ENCODE results near the gene SLC5A12.

The SLC5A12 gene

DNA sequence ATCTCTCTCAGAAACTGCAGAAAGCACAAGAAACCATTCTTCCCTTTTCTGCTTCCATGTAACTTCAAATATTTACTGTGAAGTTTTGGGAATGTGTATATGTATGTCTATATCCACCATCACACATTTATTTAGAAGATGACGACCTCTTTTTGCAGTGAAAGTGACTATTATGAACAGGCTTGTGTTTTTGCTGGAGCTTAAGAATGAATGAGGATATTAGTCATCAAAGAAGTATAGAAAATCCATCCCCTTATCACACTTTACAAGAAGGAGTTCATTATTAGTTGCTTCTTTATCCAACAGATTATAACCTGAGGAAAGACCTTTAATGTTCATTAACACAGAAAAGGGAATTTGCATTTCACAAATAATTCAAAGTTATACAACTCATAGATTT, 21.1 kb upstream of the SLC5A12 start:
- Histone ChIP-seq H3K4me3 (ENCODE audit: low read length) (no peak overlapping the region), H3K36me3 (ENCODE audit: insufficient read depth, low read length) (no peaks in the 10 kb centered on the region), H2AFZ (ENCODE audit: low read depth, low read length) (no peak overlapping the region), H3K9me3 (ENCODE audit: low read length) (no peaks in the 10 kb centered on the region), H3K4me1 (ENCODE audit: insufficient read depth, low read length) (peaks cover 5% of the 10 kb centered on the region), H3K27me3 (ENCODE audit: insufficient read depth, low read length) (no peaks in the 10 kb centered on the region)

DNA sequence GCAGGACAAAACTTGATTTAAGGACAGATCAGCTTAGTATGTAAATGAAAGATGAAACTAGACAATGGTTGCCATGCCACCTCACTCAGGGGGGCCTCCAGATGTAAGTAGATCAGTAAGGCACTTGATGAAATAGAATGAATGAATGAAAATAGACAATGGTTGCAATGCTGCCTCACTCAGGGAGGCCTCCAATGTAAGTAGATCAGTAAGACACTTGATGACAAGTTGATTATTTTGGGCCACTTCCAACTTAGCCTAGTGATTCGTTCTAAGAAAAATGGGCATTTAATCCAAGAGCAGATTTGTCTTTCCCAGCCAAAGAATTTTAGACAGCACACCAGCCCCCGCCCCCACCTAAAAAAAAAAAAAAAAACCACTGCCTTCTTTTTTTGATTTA, 19.2 kb upstream of the SLC5A12 start:
- H3K27me3 ChIP-seq (ENCODE audit: insufficient read depth, low read length) = no peaks in the 10 kb centered on the region
- H3K4me1 ChIP-seq (ENCODE audit: insufficient read depth, low read length) = peaks cover 5% of the 10 kb centered on the region
- no peaks in the 10 kb centered on the region for H3K36me3 ChIP-seq (ENCODE audit: insufficient read depth, low read length)
- no peak overlapping the region for H3K4me3 ChIP-seq (ENCODE audit: low read length)
- no peak overlapping the region for H2AFZ ChIP-seq (ENCODE audit: low read depth, low read length)
- no peaks in the 10 kb centered on the region for H3K9me3 ChIP-seq (ENCODE audit: low read length)

DNA sequence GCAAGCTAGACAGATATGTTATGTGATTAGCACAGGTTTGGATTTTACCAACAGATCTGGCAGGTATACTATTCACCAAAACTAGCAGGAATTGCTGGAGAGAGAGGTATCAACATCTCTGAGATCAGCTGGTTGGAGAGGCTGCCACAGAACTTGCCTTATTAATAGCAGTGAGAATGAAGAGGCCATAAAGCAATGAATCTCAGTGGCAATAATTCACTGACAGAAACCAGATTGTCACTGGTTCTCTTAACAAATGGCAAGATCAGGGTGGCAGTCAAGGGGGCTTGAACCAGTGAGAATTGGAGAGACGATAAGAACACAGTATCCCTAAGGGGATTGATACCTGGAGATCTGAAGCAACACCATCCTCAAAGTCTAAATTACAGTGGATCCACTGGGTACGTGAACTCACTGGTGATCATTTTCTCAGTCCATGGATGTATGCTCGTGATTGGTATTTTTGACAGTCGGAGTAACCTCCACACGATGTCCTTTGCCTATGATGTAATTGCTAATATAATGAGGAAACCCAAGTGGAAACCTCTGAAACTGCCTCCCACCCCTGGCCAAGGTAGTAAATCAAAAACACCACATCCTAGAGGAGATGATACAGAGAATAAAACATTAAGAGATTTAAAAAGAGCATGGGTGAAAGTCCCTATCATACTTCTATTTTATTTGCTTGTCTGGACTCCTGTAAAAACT, 17.7 kb upstream of the SLC5A12 start:
- no peaks in the 10 kb centered on the region for H3K27me3 ChIP-seq (ENCODE audit: insufficient read depth, low read length)
- H3K4me1 ChIP-seq (ENCODE audit: insufficient read depth, low read length) = peaks cover 5% of the 10 kb centered on the region
- H2AFZ ChIP-seq (ENCODE audit: low read depth, low read length) = no peak overlapping the region
- no peaks in the 10 kb centered on the region for H3K36me3 ChIP-seq (ENCODE audit: insufficient read depth, low read length)
- H3K4me3 ChIP-seq (ENCODE audit: low read length) = no peak overlapping the region
- no peaks in the 10 kb centered on the region for H3K9me3 ChIP-seq (ENCODE audit: low read length)

DNA sequence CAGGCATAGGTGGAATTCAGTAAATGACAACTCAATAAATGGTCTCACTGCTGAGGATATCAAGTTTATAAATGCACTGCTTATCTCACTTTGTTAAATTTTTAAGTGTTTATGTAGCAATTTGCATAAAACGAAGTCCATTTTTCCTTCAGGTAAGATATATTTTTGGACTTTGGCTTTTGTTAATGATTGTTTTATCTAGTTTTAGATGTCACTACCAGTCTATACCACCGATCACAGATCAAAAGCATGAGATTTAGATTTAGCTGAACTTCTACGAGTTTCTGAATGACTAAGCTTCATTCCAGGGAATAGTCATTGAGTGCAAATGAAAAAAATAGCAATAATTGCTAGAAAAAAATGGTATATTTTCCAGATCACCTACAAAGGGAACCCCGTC, 12.8 kb upstream of the SLC5A12 start:
- H3K4me3 ChIP-seq (ENCODE audit: low read length) = no peak overlapping the region
- no peak overlapping the region for H2AFZ ChIP-seq (ENCODE audit: low read depth, low read length)
- no peaks in the 10 kb centered on the region for H3K36me3 ChIP-seq (ENCODE audit: insufficient read depth, low read length)
- H3K9me3 ChIP-seq (ENCODE audit: low read length) = no peaks in the 10 kb centered on the region
- no peaks in the 10 kb centered on the region for H3K27me3 ChIP-seq (ENCODE audit: insufficient read depth, low read length)
- no peaks in the 10 kb centered on the region for H3K4me1 ChIP-seq (ENCODE audit: insufficient read depth, low read length)

DNA sequence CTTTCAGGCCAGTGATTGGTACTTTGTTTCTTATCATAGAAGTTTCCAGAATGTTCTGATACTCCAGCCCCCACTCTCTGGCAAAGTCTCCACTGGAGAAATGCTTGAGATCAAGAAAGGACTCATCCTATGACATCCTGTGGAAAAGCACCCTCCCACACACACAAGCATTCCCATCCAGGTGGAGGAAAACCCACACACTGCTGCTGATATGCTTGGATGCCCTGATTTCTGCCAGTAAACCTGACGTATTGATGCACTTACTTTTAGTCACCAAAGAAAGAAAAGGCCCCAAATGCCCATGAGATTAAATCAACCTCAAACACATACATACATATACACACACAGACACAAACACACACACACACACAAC, 9.2 kb upstream of the SLC5A12 start:
- Histone ChIP-seq H3K4me3 (ENCODE audit: low read length) (no peak overlapping the region), H3K36me3 (ENCODE audit: insufficient read depth, low read length) (no peaks in the 10 kb centered on the region), H2AFZ (ENCODE audit: low read depth, low read length) (no peak overlapping the region), H3K27me3 (ENCODE audit: insufficient read depth, low read length) (no peaks in the 10 kb centered on the region), H3K9me3 (ENCODE audit: low read length) (no peaks in the 10 kb centered on the region), H3K4me1 (ENCODE audit: insufficient read depth, low read length) (no peaks in the 10 kb centered on the region)

DNA sequence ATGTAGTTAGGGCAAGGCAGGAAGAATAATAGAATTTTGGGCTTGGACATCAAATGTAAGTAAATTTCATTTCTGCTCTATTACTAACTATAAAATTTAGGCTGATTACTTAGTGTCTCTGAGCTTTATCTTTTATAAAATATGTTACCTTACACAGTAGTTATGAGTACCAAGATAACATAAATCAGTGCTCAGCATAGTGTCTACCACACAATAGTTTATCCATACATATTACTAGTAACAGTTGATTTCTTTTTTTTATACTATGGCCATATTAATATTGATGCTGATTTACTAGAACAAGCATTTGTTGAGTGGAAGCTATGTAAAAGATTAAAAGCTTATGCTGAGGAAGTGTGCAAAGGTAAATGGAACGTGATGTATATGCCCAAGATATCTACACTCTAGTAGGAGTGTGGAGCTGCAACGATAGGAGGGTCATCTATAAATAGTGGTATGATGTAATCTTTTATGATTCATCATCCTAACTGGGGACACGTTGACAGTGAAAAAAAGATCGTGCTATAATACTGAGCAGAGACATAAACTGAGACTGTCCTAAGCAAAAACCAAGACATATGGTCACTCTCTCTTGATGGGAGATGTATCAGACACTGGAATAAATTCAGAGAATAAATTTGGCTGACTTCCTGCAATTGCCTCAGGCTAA, 8.7 kb upstream of the SLC5A12 start:
- Histone ChIP-seq H3K4me3 (ENCODE audit: low read length) (no peak overlapping the region), H3K36me3 (ENCODE audit: insufficient read depth, low read length) (no peaks in the 10 kb centered on the region), H3K9me3 (ENCODE audit: low read length) (no peaks in the 10 kb centered on the region), H3K27me3 (ENCODE audit: insufficient read depth, low read length) (no peaks in the 10 kb centered on the region), H3K4me1 (ENCODE audit: insufficient read depth, low read length) (no peaks in the 10 kb centered on the region), H2AFZ (ENCODE audit: low read depth, low read length) (no peak overlapping the region)

DNA sequence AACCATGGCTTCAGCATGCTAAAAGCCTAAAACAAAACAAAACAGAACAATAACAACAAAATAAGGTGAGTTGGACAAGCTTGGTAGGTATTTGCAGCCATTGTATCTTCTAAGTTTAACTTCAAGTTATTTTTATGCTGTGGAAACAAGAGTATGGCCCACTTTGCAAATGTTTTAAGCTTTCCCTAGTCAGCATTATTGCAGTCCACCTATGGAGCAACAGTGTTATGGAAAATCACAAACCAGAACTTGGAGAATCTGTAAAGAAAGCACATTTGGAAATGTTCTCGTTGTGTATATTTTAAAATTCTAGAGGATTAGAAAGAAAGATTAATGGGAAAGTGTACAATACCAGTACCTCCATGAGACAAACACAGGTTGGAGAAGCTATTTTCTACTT, 7.4 kb upstream of the SLC5A12 start:
- Histone ChIP-seq H3K9me3 (ENCODE audit: low read length) (no peaks in the 10 kb centered on the region), H3K4me3 (ENCODE audit: low read length) (no peak overlapping the region), H3K36me3 (ENCODE audit: insufficient read depth, low read length) (no peaks in the 10 kb centered on the region), H3K4me1 (ENCODE audit: insufficient read depth, low read length) (no peaks in the 10 kb centered on the region), H3K27me3 (ENCODE audit: insufficient read depth, low read length) (no peaks in the 10 kb centered on the region), H2AFZ (ENCODE audit: low read depth, low read length) (no peak overlapping the region)

DNA sequence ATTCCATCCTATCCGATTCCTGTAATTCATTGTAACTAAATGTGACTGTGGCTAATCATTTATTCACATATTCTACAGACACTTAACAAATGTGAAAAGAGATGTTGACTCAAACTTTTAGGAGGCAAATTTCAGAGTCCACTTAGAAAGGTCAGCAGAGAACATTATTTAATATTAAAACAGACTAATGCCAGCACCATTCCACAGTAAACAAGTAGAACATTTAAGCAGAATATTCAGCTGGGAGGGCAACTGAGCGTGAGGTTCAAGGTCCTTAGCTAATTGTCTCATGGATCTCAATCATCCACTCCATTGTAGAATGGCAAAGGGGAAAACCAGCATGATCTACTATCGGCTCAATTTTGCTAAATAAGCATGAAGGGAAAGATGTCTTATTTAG, 5.1 kb upstream of the SLC5A12 start:
- Histone ChIP-seq H3K4me3 (ENCODE audit: low read length) (no peak overlapping the region), H2AFZ (ENCODE audit: low read depth, low read length) (no peak overlapping the region), H3K36me3 (ENCODE audit: insufficient read depth, low read length) (no peaks in the 10 kb centered on the region), H3K27me3 (ENCODE audit: insufficient read depth, low read length) (no peaks in the 10 kb centered on the region), H3K9me3 (ENCODE audit: low read length) (no peaks in the 10 kb centered on the region), H3K4me1 (ENCODE audit: insufficient read depth, low read length) (no peaks in the 10 kb centered on the region)

DNA sequence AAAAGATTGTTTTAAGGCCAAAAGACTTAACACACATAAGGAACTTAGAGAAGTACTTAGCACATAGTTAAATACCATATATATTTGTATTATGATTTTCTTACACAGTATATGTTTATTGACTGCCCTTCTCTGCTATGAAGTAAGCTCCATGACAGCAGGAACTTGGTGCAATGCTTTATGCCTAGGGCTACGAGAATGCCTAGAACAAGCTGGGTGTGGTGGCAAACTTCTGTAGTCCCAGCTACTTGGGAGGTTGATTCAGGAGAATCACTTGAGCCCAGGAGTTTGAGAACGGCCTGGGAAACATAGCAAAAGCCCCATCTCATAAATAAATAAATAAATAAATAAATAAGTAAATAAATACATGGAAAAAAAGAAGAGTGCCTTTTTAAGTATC, 1.9 kb downstream of the SLC5A12 start:
- Histone ChIP-seq H3K27me3 (ENCODE audit: insufficient read depth, low read length) (no peaks in the 10 kb centered on the region), H3K4me1 (ENCODE audit: insufficient read depth, low read length) (no peaks in the 10 kb centered on the region), H2AFZ (ENCODE audit: low read depth, low read length) (no peak overlapping the region), H3K36me3 (ENCODE audit: insufficient read depth, low read length) (no peaks in the 10 kb centered on the region), H3K9me3 (ENCODE audit: low read length) (no peaks in the 10 kb centered on the region), H3K4me3 (ENCODE audit: low read length) (no peak overlapping the region)

DNA sequence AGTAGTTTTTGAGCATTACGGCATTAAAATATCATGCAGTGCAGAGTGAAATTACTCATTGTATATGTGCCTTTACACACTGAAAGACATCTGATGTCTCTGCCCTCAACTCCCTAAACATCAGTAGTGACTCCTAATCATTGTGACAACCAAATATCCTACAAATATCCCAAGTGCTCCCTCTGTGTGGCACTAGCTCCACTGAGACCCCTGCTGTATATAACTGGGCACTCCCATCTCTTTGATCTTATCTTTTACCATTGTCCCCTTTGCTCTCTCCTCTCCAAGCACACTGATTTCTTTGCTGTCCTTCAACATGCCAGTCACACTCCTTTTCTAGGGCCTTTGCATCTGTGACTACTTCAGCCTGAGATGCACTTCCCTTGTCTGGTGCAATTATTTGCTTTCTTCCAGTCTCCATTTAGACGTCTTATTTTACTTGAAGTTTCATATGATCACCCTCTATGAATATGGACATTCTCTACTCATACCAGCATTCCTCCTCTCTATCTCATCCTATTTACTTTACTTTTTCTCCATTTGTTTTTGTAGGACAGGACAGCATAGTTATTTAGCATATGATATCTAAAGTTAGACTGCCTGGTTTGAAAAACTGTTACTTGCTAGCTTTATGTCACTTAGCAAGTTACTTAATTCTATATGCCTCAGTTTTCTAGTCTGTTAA, 2.4 kb downstream of the SLC5A12 start:
- H3K4me3 ChIP-seq (ENCODE audit: low read length) = no peak overlapping the region
- H2AFZ ChIP-seq (ENCODE audit: low read depth, low read length) = no peak overlapping the region
- H3K9me3 ChIP-seq (ENCODE audit: low read length) = no peaks in the 10 kb centered on the region
- no peaks in the 10 kb centered on the region for H3K36me3 ChIP-seq (ENCODE audit: insufficient read depth, low read length)
- H3K4me1 ChIP-seq (ENCODE audit: insufficient read depth, low read length) = no peaks in the 10 kb centered on the region
- H3K27me3 ChIP-seq (ENCODE audit: insufficient read depth, low read length) = no peaks in the 10 kb centered on the region

DNA sequence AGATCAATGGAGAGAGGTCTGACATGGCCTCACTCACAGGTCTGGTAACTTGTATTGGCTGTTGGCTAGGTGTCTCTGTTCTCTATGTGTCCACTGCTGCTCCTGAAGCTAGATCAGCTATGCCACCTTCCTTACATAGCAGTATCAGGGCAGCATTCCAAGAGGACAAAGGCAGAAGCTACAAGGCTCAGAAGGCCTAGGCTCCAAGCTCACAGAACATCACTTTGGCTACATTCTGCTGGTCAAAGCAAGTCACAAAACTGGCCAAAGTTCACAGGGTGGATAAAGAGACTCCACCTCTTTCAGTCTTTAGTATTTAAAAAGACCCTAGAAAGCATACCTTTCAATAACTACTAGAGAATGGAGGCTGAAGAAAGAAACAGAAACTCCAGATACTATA, 4.1 kb downstream of the SLC5A12 start:
- no peak overlapping the region for H3K4me3 ChIP-seq (ENCODE audit: low read length)
- H3K27me3 ChIP-seq (ENCODE audit: insufficient read depth, low read length) = no peaks in the 10 kb centered on the region
- H3K36me3 ChIP-seq (ENCODE audit: insufficient read depth, low read length) = no peaks in the 10 kb centered on the region
- no peaks in the 10 kb centered on the region for H3K4me1 ChIP-seq (ENCODE audit: insufficient read depth, low read length)
- no peaks in the 10 kb centered on the region for H3K9me3 ChIP-seq (ENCODE audit: low read length)
- no peak overlapping the region for H2AFZ ChIP-seq (ENCODE audit: low read depth, low read length)

DNA sequence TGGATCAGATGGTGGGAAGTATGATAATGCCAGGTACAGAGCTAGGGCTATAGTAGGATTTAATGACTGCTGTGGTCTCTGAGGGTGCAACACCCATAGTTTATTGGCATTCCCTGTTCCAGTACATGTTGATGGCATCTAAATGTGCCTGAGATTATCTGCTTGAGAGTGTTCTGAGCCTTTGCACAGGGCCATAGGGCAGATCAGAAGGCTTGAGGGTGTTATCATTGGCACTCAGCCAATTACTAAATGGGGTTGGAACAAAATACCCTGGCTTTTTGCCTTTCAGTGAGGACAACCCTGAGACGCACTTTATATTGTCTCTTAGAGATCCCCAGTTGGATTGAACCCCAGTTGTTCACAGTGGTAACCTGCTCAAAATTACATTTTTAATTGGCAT, 6.7 kb downstream of the SLC5A12 start:
- H3K9me3 ChIP-seq (ENCODE audit: low read length) = no peaks in the 10 kb centered on the region
- no peaks in the 10 kb centered on the region for H3K36me3 ChIP-seq (ENCODE audit: insufficient read depth, low read length)
- no peak overlapping the region for H3K4me3 ChIP-seq (ENCODE audit: low read length)
- no peak overlapping the region for H2AFZ ChIP-seq (ENCODE audit: low read depth, low read length)
- H3K27me3 ChIP-seq (ENCODE audit: insufficient read depth, low read length) = no peaks in the 10 kb centered on the region
- H3K4me1 ChIP-seq (ENCODE audit: insufficient read depth, low read length) = no peaks in the 10 kb centered on the region

DNA sequence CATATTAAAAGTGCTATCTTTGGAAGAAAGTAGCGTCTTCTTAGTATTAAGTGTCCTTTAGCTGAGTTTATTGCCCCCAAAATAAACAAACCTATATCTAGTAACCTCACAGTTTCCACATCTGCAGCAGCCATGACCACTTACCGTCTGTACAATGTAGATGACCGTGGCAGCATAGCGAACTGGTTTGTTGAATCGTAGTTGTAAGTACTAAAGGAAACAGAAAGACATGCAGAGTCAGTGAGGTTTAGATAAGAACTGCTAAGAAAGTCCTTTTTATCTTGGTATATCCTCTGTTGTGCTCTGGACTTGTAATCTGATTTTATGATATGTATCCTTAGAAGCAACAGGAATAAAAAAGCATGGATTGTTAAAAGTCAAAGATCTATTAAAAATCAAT, 9.4 kb downstream of the SLC5A12 start:
- Histone ChIP-seq H3K36me3 (ENCODE audit: insufficient read depth, low read length) (no peaks in the 10 kb centered on the region), H3K4me3 (ENCODE audit: low read length) (no peak overlapping the region), H3K27me3 (ENCODE audit: insufficient read depth, low read length) (no peaks in the 10 kb centered on the region), H2AFZ (ENCODE audit: low read depth, low read length) (no peak overlapping the region), H3K4me1 (ENCODE audit: insufficient read depth, low read length) (no peaks in the 10 kb centered on the region), H3K9me3 (ENCODE audit: low read length) (no peaks in the 10 kb centered on the region)
